Right atrium auricular region (tissue), 2 donors: ENCODE data around the gene KLHL42. TPM values are rescaled to one million over a fixed set of nuclear protein-coding genes. Genes with fewer than 3 reads are reported as not detected.

Experiments used
- DNase-seq: peaks from one replicate; pipeline ENCODE4 v3.0.0-alpha.2; 2019; ENCODE audit warnings: low spot score
- H3K27ac ChIP-seq, 2 donors: fragments of 200-600 bp; sonication (generic); 1 replicate in 1 of 2; 2 replicates in 1 of 2; pipeline ENCODE4 v1.5.1; 2016 to 2019
- H3K27me3 ChIP-seq, 2 donors: fragments of 200-600 bp; sonication (generic); one replicate each; pipeline versions ENCODE4 v1.5.1 to v1.6.0; 2017 to 2019
- H3K36me3 ChIP-seq: fragments of 200-600 bp; sonication (generic); one replicate; pipeline ENCODE4 v1.5.1; 2016
- H3K4me1 ChIP-seq, 2 donors: fragments of 200-600 bp; sonication (generic); one replicate each; pipeline versions ENCODE4 v1.5.1 to v1.6.0; 2017 to 2019
- H3K4me3 ChIP-seq, 2 donors: fragments of 200-600 bp; sonication (generic); 1 replicate in 1 of 2; 2 replicates in 1 of 2; pipeline ENCODE4 v1.5.1; 2017 to 2019; ENCODE audit warnings: mild to moderate bottlenecking in 1 of 2, moderate library complexity in 1 of 2
- H3K9me3 ChIP-seq, 2 donors: fragments of 200-600 bp; sonication (generic); one replicate each; pipeline ENCODE4 v1.5.1; 2019
- CTCF ChIP-seq, 2 donors: fragments of 200-600 bp; sonication (generic); IDR thresholded peaks; one replicate each; pipeline ENCODE4 v1.5.1; 2019; ENCODE audit warnings: antibody characterized with exemption in 2 of 2
- total RNA-seq, 2 donors: library from RNA; depleted of rRNA; stranded (reverse); fragments of >200 nt; gene quantifications; one replicate each; pipeline ENCODE4 v1.1.0, GENCODE V29; 2016

The KLHL42 gene
- total RNA-seq, 2 donors from 2014 or later = 6.7 to 11.4 TPM

- Histone ChIP-seq H3K27ac (no peak overlapping the region), H3K27me3 (no peaks in the 10 kb centered on the region), H3K9me3 (no peaks in the 10 kb centered on the region), H3K4me1 (peaks cover 0 to 4% of the 10 kb centered on the region in 2 donors), H3K4me3 (no peak overlapping the region), H3K36me3 (no peaks in the 10 kb centered on the region)
- DNase-seq = no peak
- no peak for TF ChIP-seq CTCF (IDR thresholded peaks at IDR 0.05)
These were observed 42.2 kb downstream of the KLHL42 start for GRCh38 chr12:27822076-27822712.

DNA sequence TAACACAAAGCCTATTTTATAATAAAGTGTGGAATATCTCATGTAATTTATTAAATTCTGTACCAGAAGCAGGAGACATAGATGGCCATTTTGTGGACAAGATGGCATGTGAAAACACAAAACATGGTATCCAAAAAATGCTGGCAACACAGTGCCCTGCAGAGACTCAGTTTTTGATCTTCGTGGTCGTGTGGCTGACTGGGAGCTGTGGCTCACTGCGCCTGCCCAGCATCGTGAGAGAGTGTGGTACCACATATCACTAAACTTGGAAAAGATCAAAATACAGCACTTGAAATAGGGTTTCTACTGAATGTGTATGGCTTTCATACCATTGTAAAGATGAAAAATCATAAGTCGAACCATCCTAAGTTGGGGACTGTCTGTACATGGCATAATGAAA, 43.0 kb downstream of the KLHL42 start:
- TF ChIP-seq CTCF (IDR thresholded peaks at IDR 0.05) = no peak
- peaks cover 0 to 4% of the 10 kb centered on the region in 2 donors for H3K4me1 ChIP-seq

GRCh38 chr12:27824126-27824842, 44.3 kb downstream of the KLHL42 start:
- Histone ChIP-seq H3K27me3 (no peaks in the 10 kb centered on the region), H3K4me1 (peaks cover 0 to 4% of the 10 kb centered on the region in 2 donors), H3K36me3 (no peaks in the 10 kb centered on the region), H3K27ac (no peak overlapping the region), H3K9me3 (no peaks in the 10 kb centered on the region), H3K4me3 (no peak overlapping the region)
- TF ChIP-seq CTCF (IDR thresholded peaks at IDR 0.05) = no peak
- no peak for DNase-seq

More for the DNA sequence above, 43.0 kb downstream of the KLHL42 start:
- Histone ChIP-seq H3K36me3 (no peaks in the 10 kb centered on the region), H3K9me3 (no peaks in the 10 kb centered on the region), H3K4me3 (no peak overlapping the region), H3K27me3 (no peaks in the 10 kb centered on the region), H3K27ac (no peak overlapping the region)
- no peak for DNase-seq

DNA sequence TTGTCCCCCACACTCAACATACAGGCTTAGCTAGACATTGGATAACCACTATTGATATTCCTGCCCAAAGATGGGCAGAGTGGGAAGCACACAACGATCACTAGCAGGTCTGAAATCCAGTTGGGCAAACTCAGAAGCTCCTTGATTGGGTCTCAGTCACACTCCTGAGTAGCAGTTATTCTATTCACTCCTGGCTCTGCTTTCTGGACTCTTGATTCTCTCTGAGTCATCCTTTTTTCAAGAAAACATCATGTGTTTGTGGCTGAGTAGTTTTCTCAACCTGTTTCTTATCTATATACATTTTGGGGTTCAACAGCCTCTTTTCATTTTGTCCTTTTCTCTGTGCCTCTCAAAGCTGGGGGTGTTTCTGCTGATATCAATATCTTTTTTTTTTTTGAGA, 46.0 kb downstream of the KLHL42 start:
- TF ChIP-seq CTCF (IDR thresholded peaks at IDR 0.05) = no peak
- no peaks in the 10 kb centered on the region for H3K36me3 ChIP-seq
- no peaks in the 10 kb centered on the region for H3K9me3 ChIP-seq
- H3K27ac ChIP-seq = no peak overlapping the region
- H3K4me3 ChIP-seq = no peak overlapping the region
- no peak for DNase-seq
- H3K27me3 ChIP-seq = no peaks in the 10 kb centered on the region
- H3K4me1 ChIP-seq = no peaks in the 10 kb centered on the region

- no peaks in the 10 kb centered on the region for H3K4me1 ChIP-seq
- H3K4me3 ChIP-seq = no peak overlapping the region
- no peaks in the 10 kb centered on the region for H3K36me3 ChIP-seq
- no peaks in the 10 kb centered on the region for H3K27me3 ChIP-seq
- TF ChIP-seq CTCF (IDR thresholded peaks at IDR 0.05) = no peak
- H3K9me3 ChIP-seq = no peaks in the 10 kb centered on the region
- H3K27ac ChIP-seq = no peak overlapping the region
- no peak for DNase-seq
These were observed 48.2 kb downstream of the KLHL42 start for GRCh38 chr12:27828196-27828595.
